ENCODE measurements around the gene ABCB10. TPM values are rescaled to one million over a fixed set of nuclear protein-coding genes. Genes with fewer than 3 reads are reported as not detected.
"Not testable (repeated sequence)": the region's sequence is repeated elsewhere in the genome, so short reads cannot be mapped to it uniquely, and the experiment has no call there.

Gene ABCB10
- total and polyA plus RNA-seq, 10 donors: 6.9 to 21.9 (median 15.7) TPM

DNA sequence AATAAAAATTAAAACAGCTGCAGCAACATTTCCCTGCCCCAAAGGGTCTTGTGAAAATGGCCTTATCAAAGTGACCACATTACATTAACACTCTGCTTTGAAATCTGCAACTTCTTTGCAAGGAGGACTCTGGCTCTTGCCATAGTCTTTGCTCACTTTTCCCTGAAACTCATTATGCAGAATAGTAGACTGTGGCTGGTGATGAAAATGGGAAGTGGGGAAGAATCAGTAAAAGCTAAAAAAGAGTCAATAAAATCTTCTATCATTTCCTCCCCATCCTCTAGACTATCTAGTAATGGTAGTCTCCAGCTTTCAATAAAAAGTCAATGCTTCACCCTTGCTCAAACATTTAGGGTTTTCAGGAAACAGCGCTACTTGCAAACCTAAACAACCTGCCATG, 31.8 kb downstream of the ABCB10 start:
- H3K27ac ChIP-seq: no peak overlapping the region
- H3K4me3 ChIP-seq: no peak overlapping the region
- intact Hi-C loops (cut with DNase I; ENCODE audit: low total_unique reads): no loop called here
- H3K9me3 ChIP-seq: no peaks in the 10 kb centered on the region
- no peaks in the 10 kb centered on the region for H3K27me3 ChIP-seq (replicated peaks in 1 of 7)
- TF ChIP-seq, protein P1, sequence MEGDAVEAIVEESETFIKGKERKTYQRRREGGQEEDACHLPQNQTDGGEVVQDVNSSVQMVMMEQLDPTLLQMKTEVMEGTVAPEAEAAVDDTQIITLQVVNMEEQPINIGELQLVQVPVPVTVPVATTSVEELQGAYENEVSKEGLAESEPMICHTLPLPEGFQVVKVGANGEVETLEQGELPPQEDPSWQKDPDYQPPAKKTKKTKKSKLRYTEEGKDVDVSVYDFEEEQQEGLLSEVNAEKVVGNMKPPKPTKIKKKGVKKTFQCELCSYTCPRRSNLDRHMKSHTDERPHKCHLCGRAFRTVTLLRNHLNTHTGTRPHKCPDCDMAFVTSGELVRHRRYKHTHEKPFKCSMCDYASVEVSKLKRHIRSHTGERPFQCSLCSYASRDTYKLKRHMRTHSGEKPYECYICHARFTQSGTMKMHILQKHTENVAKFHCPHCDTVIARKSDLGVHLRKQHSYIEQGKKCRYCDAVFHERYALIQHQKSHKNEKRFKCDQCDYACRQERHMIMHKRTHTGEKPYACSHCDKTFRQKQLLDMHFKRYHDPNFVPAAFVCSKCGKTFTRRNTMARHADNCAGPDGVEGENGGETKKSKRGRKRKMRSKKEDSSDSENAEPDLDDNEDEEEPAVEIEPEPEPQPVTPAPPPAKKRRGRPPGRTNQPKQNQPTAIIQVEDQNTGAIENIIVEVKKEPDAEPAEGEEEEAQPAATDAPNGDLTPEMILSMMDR (IDR thresholded peaks at IDR 0.05 in 8 of 11, conservative IDR thresholded peaks at IDR 0.05 in 3 of 11): no peak
- no peak for TF ChIP-seq POLR2AphosphoS5 (IDR thresholded peaks at IDR 0.05)
- no peak for TF ChIP-seq POLR2A (IDR thresholded peaks at IDR 0.05)
- H3K36me3 ChIP-seq: peaks cover 0 to 100% (median 77%) of the 10 kb centered on the region in 6 donors
- no peak for DNase-seq
- H3K4me1 ChIP-seq: no peaks in the 10 kb centered on the region
- WGBS, 5 donors: 97 to 100% (median 97%) methylated on average over 1 of the region's 1 CpG

DNA sequence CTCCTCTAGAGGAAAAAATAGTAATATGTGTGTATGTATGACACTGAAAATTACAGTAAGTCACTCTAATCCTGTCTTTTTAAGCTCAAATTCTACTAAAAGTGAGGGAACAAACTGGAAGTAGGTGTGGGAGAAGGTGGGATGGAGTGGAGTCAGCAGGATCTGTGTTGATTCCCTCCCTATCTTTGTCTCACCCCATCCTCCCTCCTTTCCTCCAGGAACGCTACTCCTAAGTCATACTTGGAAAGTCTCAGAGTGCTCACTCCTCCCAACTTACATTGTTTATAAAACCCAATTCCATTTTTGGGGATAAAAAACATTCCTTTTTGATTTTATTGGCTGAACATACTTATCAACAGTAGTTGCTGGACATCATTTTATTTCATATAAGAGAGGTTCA, 35.5 kb downstream of the ABCB10 start:
- TF ChIP-seq POLR2A (IDR thresholded peaks at IDR 0.05): no peak
- TF ChIP-seq POLR2AphosphoS5 (IDR thresholded peaks at IDR 0.05): no peak
- TF ChIP-seq, protein P1 (IDR thresholded peaks at IDR 0.05 in 8 of 11, conservative IDR thresholded peaks at IDR 0.05 in 3 of 11): no peak
- Histone ChIP-seq H3K27me3 (replicated peaks in 1 of 7) (no peaks in the 10 kb centered on the region), H3K9me3 (no peaks in the 10 kb centered on the region), H3K4me3 (no peak overlapping the region), H3K27ac (no peak overlapping the region), H3K4me1 (no peaks in the 10 kb centered on the region), H3K36me3 (peaks cover 0 to 100% (median 66%) of the 10 kb centered on the region in 6 donors)
- WGBS, 5 donors: 93 to 100% (median 97%) methylated on average over 1 of the region's 1 CpG
- no peak for DNase-seq
- intact Hi-C loops (cut with DNase I; ENCODE audit: low total_unique reads): no loop called here

DNA sequence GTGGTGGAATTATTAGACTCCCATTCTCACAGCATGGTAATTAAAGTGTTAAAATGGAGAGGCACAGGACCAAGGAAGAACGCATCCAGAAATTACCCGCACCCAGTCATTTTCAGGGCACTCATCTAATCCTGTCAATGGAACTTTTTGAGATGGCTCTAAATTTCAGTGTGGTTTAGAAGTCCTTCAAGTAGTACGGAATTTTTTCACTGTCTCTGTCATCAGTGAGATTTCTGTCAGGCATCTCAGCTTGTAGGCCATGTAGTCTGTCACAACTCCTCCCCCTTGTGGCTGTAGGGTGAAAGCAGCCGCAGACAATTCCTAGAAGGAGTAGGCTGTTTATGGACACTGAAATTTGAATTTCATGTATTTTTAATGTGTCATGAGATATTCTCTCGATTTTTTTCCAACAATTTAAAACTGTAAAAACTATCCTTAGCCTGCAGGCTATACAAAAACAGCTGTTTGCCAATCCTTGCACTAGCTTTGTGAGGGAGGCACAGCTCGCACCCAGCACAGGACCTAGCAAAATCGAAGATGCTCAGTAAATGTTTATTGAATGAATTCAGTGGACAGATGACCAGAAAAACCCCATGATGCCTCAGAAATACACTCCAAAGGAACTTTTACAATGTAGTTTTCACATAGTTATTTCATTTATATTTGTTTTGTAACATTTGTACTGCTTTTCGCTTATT, 43.8 kb downstream of the ABCB10 start:
- Histone ChIP-seq H3K36me3 (peaks cover 0 to 42% (median 10%) of the 10 kb centered on the region in 6 donors), H3K27me3 (replicated peaks in 1 of 7) (no peaks in the 10 kb centered on the region), H3K27ac (no peak overlapping the region), H3K4me3 (no peak overlapping the region), H3K9me3 (no peaks in the 10 kb centered on the region), H3K4me1 (peaks cover 0 to 6% (median 2%) of the 10 kb centered on the region in 6 donors)
- intact Hi-C loops (cut with DNase I; ENCODE audit: low total_unique reads): no loop called here
- 45 to 51% (median 48%) methylated on average over 8 of the region's 8 CpGs for WGBS, 5 donors
- TF ChIP-seq POLR2A (IDR thresholded peaks at IDR 0.05): no peak
- TF ChIP-seq POLR2AphosphoS5 (IDR thresholded peaks at IDR 0.05): peak in 1 of 3 donors; percentile 25
- TF ChIP-seq, protein P1 (IDR thresholded peaks at IDR 0.05 in 8 of 11, conservative IDR thresholded peaks at IDR 0.05 in 3 of 11): peak; percentile 37 to 84 (median 76)
- DNase-seq: no peak

DNA sequence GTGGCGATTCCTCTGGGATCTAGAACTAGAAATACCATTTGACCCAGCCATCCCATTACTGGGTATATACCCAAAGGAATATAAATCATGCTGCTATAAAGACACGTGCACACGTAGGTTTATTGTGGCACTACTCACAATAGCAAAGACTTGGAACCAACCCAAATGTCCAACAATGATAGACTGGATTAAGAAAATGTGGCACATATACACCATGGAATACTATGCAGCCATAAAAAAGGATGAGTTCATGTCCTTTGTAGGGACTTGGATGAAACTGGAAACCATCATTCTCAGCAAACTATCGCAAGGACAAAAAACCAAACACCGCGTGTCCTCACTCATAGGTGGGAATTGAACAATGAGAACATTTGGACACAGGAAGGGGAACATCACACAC, 46.9 kb downstream of the ABCB10 start:
- H3K9me3 ChIP-seq; H3K4me3 ChIP-seq; H3K27me3 ChIP-seq (replicated peaks in 1 of 7); intact Hi-C loops (cut with DNase I; ENCODE audit: low total_unique reads); H3K27ac ChIP-seq; DNase-seq: not testable (repeated sequence)
- peaks cover 0 to 12% (median 0%) of the 10 kb centered on the region in 6 donors for H3K36me3 ChIP-seq
- 81 to 94% (median 92%) methylated on average over 4 to 6 of the region's 6 CpGs for WGBS, 5 donors
- peaks cover 9 to 27% (median 20%) of the 10 kb centered on the region in 6 donors for H3K4me1 ChIP-seq

DNA sequence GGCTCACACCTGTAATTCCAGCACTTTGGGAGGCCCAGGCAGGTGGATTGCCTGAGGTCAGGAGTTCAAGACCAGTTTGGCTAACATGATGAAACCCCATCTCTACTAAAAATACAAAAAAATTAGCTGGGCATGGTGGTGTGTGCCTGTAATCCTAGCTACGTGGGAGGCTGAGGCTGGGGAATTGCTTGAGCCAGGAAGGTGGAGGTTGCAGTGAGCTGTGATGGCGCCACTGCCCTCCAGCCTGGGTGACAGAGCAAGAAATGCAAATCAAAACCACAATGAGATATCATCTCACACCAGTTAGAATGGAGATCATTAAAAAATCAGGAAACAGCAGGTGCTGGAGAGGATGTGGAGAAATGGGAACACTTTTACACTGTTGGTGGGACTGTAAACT, 47.3 kb downstream of the ABCB10 start:
- DNase-seq; H3K27ac ChIP-seq; intact Hi-C loops (cut with DNase I; ENCODE audit: low total_unique reads); H3K27me3 ChIP-seq (replicated peaks in 1 of 7); H3K36me3 ChIP-seq; H3K9me3 ChIP-seq; H3K4me3 ChIP-seq: not testable (repeated sequence)
- 44 to 73% (median 53%) methylated on average over 2 of the region's 2 CpGs for WGBS, 5 donors
- peaks cover 13 to 31% (median 24%) of the 10 kb centered on the region in 6 donors for H3K4me1 ChIP-seq
